GM23338 (cell line): ENCODE results near the gene RC3H2. TPM values are rescaled to one million over a fixed set of nuclear protein-coding genes. Genes with fewer than 3 reads are reported as not detected.

ENCODE experiments used
- ATAC-seq: fragments of 200-7000 bp; cut with Tn5 transposase; 3 replicates; pipeline ENCODE4 v1.9.1; 2020
- DNase-seq: peaks from one replicate; pipeline ENCODE4 v3.0.0-alpha.2; 2015; ENCODE audit warnings: low spot score
- H2AFZ ChIP-seq: fragments of 200-600 bp; sonication (generic); 2 replicates; pipeline ENCODE4 v1.8.0; 2016; ENCODE audit warnings: antibody characterized with exemption, mild to moderate bottlenecking, moderate library complexity
- H3F3A ChIP-seq: fragments of 200-600 bp; sonication (generic); replicated peaks from 2 replicates; pipeline ENCODE4 v1.8.0; 2017; ENCODE audit warnings: antibody characterized with exemption, mixed run types, low read depth
- H3K27ac ChIP-seq: fragments of 200-600 bp; sonication (generic); 2 replicates; pipeline ENCODE4 v1.6.1; 2016; ENCODE audit warnings: low read depth
- H3K27me3 ChIP-seq: fragments of 200-600 bp; sonication (generic); 2 replicates; pipeline ENCODE4 v1.8.0; 2016; ENCODE audit warnings: mild to moderate bottlenecking, mixed run types, moderate library complexity; ENCODE audit not compliant: insufficient read depth
- H3K36me3 ChIP-seq: fragments of 200-600 bp; sonication (generic); 2 replicates; pipeline ENCODE4 v1.8.0; 2016; ENCODE audit warnings: mild to moderate bottlenecking; ENCODE audit not compliant: insufficient read depth
- H3K4me1 ChIP-seq: fragments of 200-600 bp; sonication (generic); 2 replicates; pipeline ENCODE4 v1.8.0; 2016; ENCODE audit warnings: mild to moderate bottlenecking, moderate library complexity; ENCODE audit not compliant: insufficient read depth
- H3K4me2 ChIP-seq: fragments of 200-600 bp; sonication (generic); 2 replicates; pipeline ENCODE4 v1.7.1; 2017; ENCODE audit warnings: mixed run types
- H3K4me3 ChIP-seq: fragments of 200-600 bp; sonication (generic); 2 replicates; pipeline ENCODE4 v1.6.1; 2016; ENCODE audit warnings: mixed run types
- H3K79me2 ChIP-seq: fragments of 200-600 bp; sonication (generic); replicated peaks from 2 replicates; pipeline ENCODE4 v1.8.0; 2017; ENCODE audit warnings: mild to moderate bottlenecking; ENCODE audit not compliant: insufficient read depth
- H3K9me2 ChIP-seq: fragments of 200-600 bp; sonication (generic); 2 replicates; pipeline ENCODE4 v1.8.0; 2017; ENCODE audit not compliant: insufficient read depth
- H4K20me1 ChIP-seq: fragments of 200-600 bp; sonication (generic); replicated peaks from 2 replicates; pipeline ENCODE4 v1.8.0; 2017; ENCODE audit warnings: mild to moderate bottlenecking; ENCODE audit not compliant: insufficient read depth
- H3K27ac Mint-ChIP-seq: 2 replicates; pipeline ENCODE4 v1.8.0; 2020; ENCODE audit warnings: inconsistent platforms, mild to moderate bottlenecking, moderate library complexity, mixed read lengths
- H3K27me3 Mint-ChIP-seq: 3 replicates; pipeline ENCODE4 v1.8.0; 2022; ENCODE audit warnings: low read depth, mild to moderate bottlenecking, moderate library complexity, mixed read lengths, inconsistent platforms; ENCODE audit not compliant: insufficient read depth, poor library complexity
- H3K36me3 Mint-ChIP-seq: 3 replicates; pipeline ENCODE4 v1.8.0; 2021; ENCODE audit warnings: low read depth, mild to moderate bottlenecking, inconsistent platforms, moderate library complexity, mixed read lengths
- H3K4me1 Mint-ChIP-seq: 3 replicates; pipeline ENCODE4 v1.8.0; 2020; ENCODE audit warnings: mild to moderate bottlenecking, inconsistent platforms, mixed read lengths
- H3K4me3 Mint-ChIP-seq: 3 replicates; pipeline ENCODE4 v1.8.0; 2021; ENCODE audit warnings: moderate library complexity, mild to moderate bottlenecking, inconsistent platforms, mixed read lengths
- H3K9me3 Mint-ChIP-seq: 3 replicates; pipeline ENCODE4 v1.8.0; 2020; ENCODE audit warnings: moderate library complexity, mild to moderate bottlenecking, inconsistent platforms, mixed read lengths
- CREB1 ChIP-seq: fragments of 250-450 bp; sonication (Bioruptor Pico); IDR thresholded peaks from 2 replicates; pipeline ENCODE4 v1.5.0; 2020; ENCODE audit warnings: low read depth, mild to moderate bottlenecking, moderate library complexity
- CTCF ChIP-seq, 2 experiments: fragments of 200-600 bp in 1 of 2; sonication (generic) in 1 of 2; conservative IDR thresholded peaks; 2 replicates each; pipeline versions ENCODE4 v1.5.1 to v1.6.1; 2016 to 2017; ENCODE audit warnings: antibody characterized with exemption in 2 of 2, low read depth in 2 of 2, mild to moderate bottlenecking in 2 of 2, moderate library complexity in 1 of 2
- ETS1 ChIP-seq: IDR thresholded peaks from 2 replicates; pipeline ENCODE4 v1.6.1; 2016; ENCODE audit warnings: antibody characterized with exemption
- EZH2 ChIP-seq: fragments of 200-600 bp; sonication (generic); IDR thresholded peaks from one replicate; pipeline ENCODE4 v1.8.0; 2017; ENCODE audit warnings: antibody characterized with exemption, mild to moderate bottlenecking, low read depth; ENCODE audit not compliant: unreplicated experiment
- EZH2phosphoT487 ChIP-seq: fragments of 200-600 bp; sonication (generic); IDR thresholded peaks from one replicate; pipeline ENCODE4 v1.8.1; 2018; ENCODE audit warnings: antibody characterized with exemption; ENCODE audit not compliant: unreplicated experiment
- JUNB ChIP-seq: IDR thresholded peaks from one replicate; pipeline ENCODE4 v1.6.1; 2016; ENCODE audit warnings: antibody characterized with exemption; ENCODE audit not compliant: unreplicated experiment
- NANOG ChIP-seq: IDR thresholded peaks from 2 replicates; pipeline ENCODE4 v1.6.1; 2016; ENCODE audit warnings: antibody characterized with exemption, borderline replicate concordance
- POLR2AphosphoS5 ChIP-seq: IDR thresholded peaks from 2 replicates; pipeline ENCODE4 v1.6.1; 2016; ENCODE audit warnings: antibody characterized with exemption, low read depth
- ZNF114 ChIP-seq: fragments of 250-450 bp; sonication (Bioruptor Pico); IDR thresholded peaks from 2 replicates; pipeline ENCODE4 v1.5.0; 2020; ENCODE audit warnings: mild to moderate bottlenecking, moderate library complexity
- ZNF462 ChIP-seq: fragments of 250-450 bp; sonication (Bioruptor Pico); IDR thresholded peaks from 2 replicates; pipeline ENCODE4 v1.5.0; 2020; ENCODE audit warnings: mild to moderate bottlenecking, moderate library complexity
- long read RNA-seq: library from polyadenylated mRNA; unstranded; transcript quantifications from one replicate; pipeline ENCODE4 v2.0.0, GENCODE V29; 2020; ENCODE audit not compliant: unreplicated experiment
- polyA plus RNA-seq: library from polyadenylated mRNA; unstranded; fragments of >200 nt; fragmentation: Nextera tagmentation; extraction: Ambion mirVana; gene quantifications from 2 replicates; pipeline ENCODE4 v1.2.1, GENCODE V29; 2016
- total RNA-seq: library from RNA; depleted of rRNA; stranded (reverse); fragments of >200 nt; shearing (Covaris generic); gene quantifications from 2 replicates; pipeline ENCODE4 v1.2.3, GENCODE V29; 2014; rRNA removed

The RC3H2 gene
- 37.5 and 42.1 TPM in 2 replicates for total RNA-seq
- polyA plus RNA-seq, result 20.6 and 24.9 TPM in 2 replicates
- long read RNA-seq, result 0 reads

DNA sequence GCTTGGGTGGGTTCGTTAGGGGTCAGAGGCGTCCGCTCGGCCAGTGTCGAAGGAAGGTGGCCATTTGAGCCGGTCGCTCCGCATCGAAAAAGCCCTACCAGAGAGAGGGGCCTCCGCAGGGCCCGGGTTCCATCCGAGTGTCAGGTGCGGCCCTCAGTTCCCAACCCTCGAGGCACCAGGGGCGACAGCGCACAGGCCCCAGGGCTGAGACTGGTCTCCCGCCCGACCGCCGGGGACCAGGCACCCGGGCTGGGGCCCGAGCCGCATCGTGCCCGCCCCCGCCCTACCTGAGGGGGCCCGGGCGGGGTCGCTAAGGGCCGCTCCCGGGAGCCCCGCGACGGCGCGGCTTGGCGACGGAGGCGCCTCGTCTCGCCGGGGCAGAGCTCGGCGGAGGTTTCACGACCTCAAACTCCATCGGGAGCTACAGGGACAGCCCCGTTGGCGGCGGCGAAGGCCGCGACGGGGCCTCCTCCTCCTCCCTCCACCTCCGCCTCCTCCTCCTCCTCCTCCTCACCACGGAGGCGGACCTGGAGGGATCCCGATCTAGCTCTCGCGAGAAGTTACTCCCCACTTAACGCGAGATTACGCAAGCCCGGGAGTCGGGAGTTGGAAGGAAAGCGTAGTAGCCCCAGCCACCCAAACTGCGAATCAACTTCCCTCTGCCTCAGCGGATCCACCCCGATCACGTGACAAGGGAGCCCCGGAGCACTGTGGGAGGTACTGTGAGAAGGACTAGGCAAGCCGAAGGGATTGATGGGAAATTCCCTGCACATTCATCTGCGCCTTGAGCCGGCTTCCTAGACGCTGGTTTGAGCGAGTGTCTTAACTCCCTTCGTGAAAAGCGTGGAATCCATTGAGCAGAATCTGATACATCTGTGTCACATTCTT, at the start of gene RC3H2:
Gene RC3H2 (minus strand): TSS at position 537 of the 888 bp plus-strand sequence. CDS start 7,850 bp downstream, outside the sequence.
- H3K27me3 Mint-ChIP-seq, result peaks cover 2% of the 10 kb centered on the region
- DNase-seq (peak; percentile 100), ATAC-seq (peak; percentile 91)
- peaks cover 10% of the 10 kb centered on the region for H3K4me1 ChIP-seq
- H3K27ac Mint-ChIP-seq, result peak within 1 kb of the TSS; percentile 96
- TF ChIP-seq CREB1 (CRISPR knock-in tag) (peak; percentile 65), ZNF114 (CRISPR knock-in tag) (no peak), ETS1 (peak; percentile 65), POLR2AphosphoS5 (peak; percentile 91)
- H3K36me3 ChIP-seq, result no peaks in the 10 kb centered on the region; the same call in 1 of the 2 replicates
- H3K27me3 ChIP-seq, result no peaks in the 10 kb centered on the region
- H3K4me2 ChIP-seq, result peak within 1 kb of the TSS; percentile 88
- peaks cover 16% of the 10 kb centered on the region; the same call in 1 of the 2 replicates for H4K20me1 ChIP-seq
- H3K27ac ChIP-seq, result peak within 1 kb of the TSS; percentile 93
- peak within 1 kb of the TSS; percentile 90 for H3K4me3 ChIP-seq
- no peaks in the 10 kb centered on the region for H3K9me3 Mint-ChIP-seq
- H2AFZ ChIP-seq, result 0 out of 2 replicates have a peak within 1 kb of the TSS, but pooled peaks have one; percentile 49
- H3K4me3 Mint-ChIP-seq, result peak within 1 kb of the TSS; percentile 93
- H3K36me3 Mint-ChIP-seq, result peaks cover 4% of the 10 kb centered on the region; the same call in 2 of the 3 replicates
- peaks cover 8% of the 10 kb centered on the region; the same call in 2 of the 3 replicates for H3K4me1 Mint-ChIP-seq
- H3K9me2 ChIP-seq, result no peaks in the 10 kb centered on the region
- H3K79me2 ChIP-seq, result peaks cover 60% of the 10 kb centered on the region
- H3F3A ChIP-seq, result no peaks in the 10 kb centered on the region

GRCh38 chr9:122954253-122954691, 49.1 kb upstream of the RC3H2 start:
- H3K9me2 ChIP-seq, result no peaks in the 10 kb centered on the region
- no peak overlapping the region for H3K27ac ChIP-seq
- TF ChIP-seq NANOG, result no peak
- TF ChIP-seq EZH2phosphoT487, result no peak
- no peak for TF ChIP-seq EZH2
- no peak for TF ChIP-seq ZNF462 (CRISPR knock-in tag)
- no peak for TF ChIP-seq CREB1 (CRISPR knock-in tag)
- no peak for TF ChIP-seq JUNB
- no peak for TF ChIP-seq POLR2AphosphoS5
- TF ChIP-seq CTCF (conservative IDR thresholded peaks at IDR 0.05; ENCODE audit: low read depth in 2 of 2), result no peak

More at GRCh38 chr9:122954253-122954691, 49.1 kb upstream of the RC3H2 start:
- no peaks in the 10 kb centered on the region for H3F3A ChIP-seq
- H3K36me3 ChIP-seq, result no peaks in the 10 kb centered on the region
- H3K27me3 Mint-ChIP-seq, result peaks cover 3% of the 10 kb centered on the region
- no peak overlapping the region for H3K4me3 ChIP-seq
- peaks cover 20% of the 10 kb centered on the region for H3K4me1 ChIP-seq
- peaks cover 83% of the 10 kb centered on the region for H3K79me2 ChIP-seq
- H3K4me3 Mint-ChIP-seq, result no peak overlapping the region
- H3K36me3 Mint-ChIP-seq, result peaks cover 6% of the 10 kb centered on the region
- no peak overlapping the region for H2AFZ ChIP-seq
- no peak for ATAC-seq
- no peaks in the 10 kb centered on the region for H3K27me3 ChIP-seq
- no peaks in the 10 kb centered on the region for H3K9me3 Mint-ChIP-seq
- no peak for DNase-seq
- H3K4me2 ChIP-seq, result no peak overlapping the region
- no peak overlapping the region for H3K27ac Mint-ChIP-seq
- 0 out of 2 replicates have a peak, but pooled peaks cover 8% of the 10 kb centered on the region for H4K20me1 ChIP-seq
- H3K4me1 Mint-ChIP-seq, result peaks cover 25% of the 10 kb centered on the region
